ENCODE data around the gene UBE2G2.
"Not testable (repeated sequence)": the region's sequence is repeated elsewhere in the genome, so short reads cannot be mapped to it uniquely, and the experiment has no call there.

UBE2G2 gene

GRCh38 chr21:44834951-44835646, 33.5 kb upstream of the UBE2G2 start:
- DNase-seq (ENCODE audit: low read depth), result no peak
- no peak overlapping the region for H3K4me3 ChIP-seq (ENCODE audit: low read length)
- TF ChIP-seq, protein P1, sequence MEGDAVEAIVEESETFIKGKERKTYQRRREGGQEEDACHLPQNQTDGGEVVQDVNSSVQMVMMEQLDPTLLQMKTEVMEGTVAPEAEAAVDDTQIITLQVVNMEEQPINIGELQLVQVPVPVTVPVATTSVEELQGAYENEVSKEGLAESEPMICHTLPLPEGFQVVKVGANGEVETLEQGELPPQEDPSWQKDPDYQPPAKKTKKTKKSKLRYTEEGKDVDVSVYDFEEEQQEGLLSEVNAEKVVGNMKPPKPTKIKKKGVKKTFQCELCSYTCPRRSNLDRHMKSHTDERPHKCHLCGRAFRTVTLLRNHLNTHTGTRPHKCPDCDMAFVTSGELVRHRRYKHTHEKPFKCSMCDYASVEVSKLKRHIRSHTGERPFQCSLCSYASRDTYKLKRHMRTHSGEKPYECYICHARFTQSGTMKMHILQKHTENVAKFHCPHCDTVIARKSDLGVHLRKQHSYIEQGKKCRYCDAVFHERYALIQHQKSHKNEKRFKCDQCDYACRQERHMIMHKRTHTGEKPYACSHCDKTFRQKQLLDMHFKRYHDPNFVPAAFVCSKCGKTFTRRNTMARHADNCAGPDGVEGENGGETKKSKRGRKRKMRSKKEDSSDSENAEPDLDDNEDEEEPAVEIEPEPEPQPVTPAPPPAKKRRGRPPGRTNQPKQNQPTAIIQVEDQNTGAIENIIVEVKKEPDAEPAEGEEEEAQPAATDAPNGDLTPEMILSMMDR (conservative IDR thresholded peaks at IDR 0.05; ENCODE audit: low read depth, low read length), result no peak

DNA sequence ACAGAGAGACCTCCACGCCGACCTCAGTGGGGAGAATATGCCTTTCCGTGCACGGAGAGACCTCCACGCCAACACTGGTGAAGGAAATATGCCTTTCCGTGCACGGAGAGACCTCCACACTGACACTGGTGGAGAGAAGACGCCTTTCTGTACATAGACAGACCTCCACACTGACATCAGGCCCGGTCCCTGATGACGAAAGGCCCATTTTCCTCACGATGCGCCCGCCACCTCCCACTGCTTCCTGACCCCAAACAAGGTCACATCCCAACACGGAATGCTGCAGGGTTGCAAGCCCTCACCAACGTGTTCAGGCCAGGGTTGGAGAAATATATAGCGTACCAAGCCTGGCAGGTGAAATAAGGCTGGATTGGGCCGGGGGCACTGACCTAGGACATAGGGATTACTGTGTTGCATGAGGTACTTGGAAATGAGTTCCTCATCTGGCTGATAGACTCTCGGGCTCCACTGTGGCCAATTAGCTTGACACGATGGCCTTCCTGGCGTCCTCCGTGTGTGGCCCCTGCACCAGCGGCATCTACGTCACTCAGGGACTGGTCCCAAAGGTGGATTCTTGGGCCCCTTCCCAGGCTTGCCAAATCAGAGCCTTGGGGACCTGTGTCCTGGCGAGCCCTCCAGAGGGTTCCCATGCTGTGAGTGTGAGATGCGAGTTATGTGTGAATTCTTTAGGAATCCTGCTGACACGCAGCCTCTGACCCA, 32.8 kb upstream of the UBE2G2 start:
- DNase-seq (ENCODE audit: low read depth), result no peak
- H3K4me3 ChIP-seq (ENCODE audit: low read length), result no peak overlapping the region
- TF ChIP-seq, protein P1 (conservative IDR thresholded peaks at IDR 0.05; ENCODE audit: low read depth, low read length), result no peak

- TF ChIP-seq, protein P1 (conservative IDR thresholded peaks at IDR 0.05; ENCODE audit: low read depth, low read length), result no peak
- H3K4me3 ChIP-seq (ENCODE audit: low read length), result no peak overlapping the region
- DNase-seq (ENCODE audit: low read depth), result no peak
Measured at GRCh38 chr21:44833663-44834062, 32.0 kb upstream of the UBE2G2 start.

DNA sequence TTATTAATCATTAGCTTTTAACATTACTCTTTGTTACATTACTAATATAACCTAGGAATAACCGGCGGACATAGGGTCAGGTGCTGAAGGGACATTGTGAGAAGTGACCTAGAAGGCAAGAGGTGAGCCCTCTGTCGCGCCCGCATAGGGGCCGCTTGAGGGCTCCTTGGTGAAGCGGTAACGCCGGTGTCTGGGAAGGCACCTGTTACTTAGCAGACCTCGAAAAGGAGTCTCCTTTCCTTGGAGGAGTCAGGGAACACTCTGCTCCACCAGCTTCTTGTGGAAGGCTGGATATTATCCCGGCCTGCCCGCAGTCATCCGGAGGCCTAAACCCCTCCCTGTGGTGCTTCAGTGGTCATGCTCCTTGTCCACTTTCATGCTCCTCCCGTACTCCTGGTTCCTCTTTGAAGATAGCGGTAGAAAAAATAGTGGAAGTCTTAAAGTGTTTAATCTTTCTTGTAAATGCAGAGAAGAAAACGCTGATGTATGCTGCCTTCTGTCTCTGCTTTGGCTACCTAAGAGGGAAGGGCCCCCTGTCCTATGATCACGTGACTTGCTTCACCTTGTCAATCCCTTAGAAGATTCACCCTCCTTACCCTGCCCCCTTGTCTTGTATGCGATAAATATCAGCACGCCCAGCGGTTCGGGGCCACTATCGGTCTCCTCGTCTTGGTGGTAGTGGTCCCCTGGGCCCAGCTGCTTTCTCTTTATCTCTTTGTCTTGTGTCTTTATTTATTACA, 31.1 kb upstream of the UBE2G2 start:
- H3K4me3 ChIP-seq (ENCODE audit: low read length); DNase-seq (ENCODE audit: low read depth): not testable (repeated sequence)

DNA sequence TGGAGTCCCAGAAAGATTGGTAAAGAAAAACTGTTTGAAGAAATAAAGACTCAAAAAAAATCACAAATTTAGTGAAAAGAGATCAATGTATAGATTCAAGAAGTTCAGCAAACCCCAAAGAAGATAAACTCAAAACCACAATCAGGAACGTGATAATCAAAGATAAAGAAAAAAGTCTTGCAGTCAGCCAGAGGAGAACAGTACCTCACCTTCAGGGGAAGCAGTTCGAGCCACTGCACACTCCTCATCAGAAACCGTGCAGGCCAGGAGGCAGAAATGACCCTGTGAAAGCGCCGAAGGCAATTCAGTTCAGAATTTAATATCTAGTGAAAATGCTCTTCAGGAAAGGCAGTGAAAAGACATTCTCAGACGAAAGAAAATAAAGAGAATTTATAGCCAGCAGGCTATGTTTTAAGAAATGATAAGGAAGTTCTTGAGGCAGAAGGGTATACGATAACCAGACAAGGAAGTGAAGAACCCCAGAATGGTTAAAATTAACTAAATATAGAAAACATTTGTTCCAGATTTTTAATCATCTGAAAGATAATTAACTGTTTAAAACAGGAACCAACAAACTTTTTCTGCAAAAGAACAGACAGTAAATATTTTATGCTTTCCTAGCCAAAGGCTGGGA, 29.7 kb upstream of the UBE2G2 start:
- H3K4me3 ChIP-seq (ENCODE audit: low read length), result no peak overlapping the region
- TF ChIP-seq, protein P1 (conservative IDR thresholded peaks at IDR 0.05; ENCODE audit: low read depth, low read length), result no peak
- no peak for DNase-seq (ENCODE audit: low read depth)

DNA sequence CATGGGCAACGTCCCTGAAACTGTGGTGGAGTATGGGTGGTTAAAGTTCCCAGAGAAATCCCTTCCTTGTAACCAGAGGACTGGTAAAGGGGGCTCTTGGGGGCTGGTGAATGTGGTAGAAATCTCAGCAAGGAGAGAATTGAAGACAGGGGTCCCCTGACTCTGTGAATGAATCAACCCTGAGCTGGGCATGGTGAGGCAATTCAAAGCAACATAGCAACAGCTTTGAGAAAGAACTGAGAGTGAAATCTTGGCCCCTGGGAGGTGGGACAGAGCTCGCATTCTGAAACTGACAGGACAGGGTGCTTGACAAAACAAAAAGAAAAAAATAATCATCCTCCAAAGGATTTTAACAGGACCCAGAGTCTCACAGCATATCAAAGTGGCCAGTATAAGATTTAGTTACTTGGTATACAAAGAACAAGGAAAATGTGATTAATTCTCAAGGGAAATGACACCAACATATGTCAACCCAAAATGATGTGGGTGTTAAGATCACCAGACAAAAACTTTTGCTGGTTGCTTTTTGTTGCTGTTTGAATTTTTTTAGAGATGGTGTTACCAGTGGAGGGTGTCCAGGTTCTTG, 28.0 kb upstream of the UBE2G2 start:
- DNase-seq (ENCODE audit: low read depth), result no peak
- TF ChIP-seq, protein P1 (conservative IDR thresholded peaks at IDR 0.05; ENCODE audit: low read depth, low read length), result no peak
- no peak overlapping the region for H3K4me3 ChIP-seq (ENCODE audit: low read length)

All from retinal pigment epithelial cell (primary cell).